Measurements from ENCODE around the gene SRPRB.
"Not testable (repeated sequence)": the region's sequence is repeated elsewhere in the genome, so short reads cannot be mapped to it uniquely, and the experiment has no call there.

SRPRB gene

GRCh38 chr3:133779626-133780203 lies 25.9 kb upstream of the SRPRB start:
- no peak for DNase-seq

- DNase-seq, result not testable (repeated sequence)
Observed at GRCh38 chr3:133780756-133781155, 24.9 kb upstream of the SRPRB start.

- no peak for DNase-seq
Observed at GRCh38 chr3:133781570-133781969, 24.0 kb upstream of the SRPRB start.

- no peak for DNase-seq
Observed at GRCh38 chr3:133782454-133782853, 23.2 kb upstream of the SRPRB start.

GRCh38 chr3:133783762-133784161 lies 21.9 kb upstream of the SRPRB start:
- no peak for DNase-seq

GRCh38 chr3:133788024-133788423 lies 17.6 kb upstream of the SRPRB start:
- DNase-seq, result no peak

- DNase-seq, result no peak
Observed at GRCh38 chr3:133792171-133792763, 13.3 kb upstream of the SRPRB start.

GRCh38 chr3:133797396-133798105 lies 8.1 kb upstream of the SRPRB start:
- DNase-seq, result no peak

- no peak for DNase-seq
Observed at GRCh38 chr3:133799794-133800585, 5.6 kb upstream of the SRPRB start.

GRCh38 chr3:133803469-133803868 lies 2.1 kb upstream of the SRPRB start:
- DNase-seq, result no peak

GRCh38 chr3:133804896-133805295 lies 719 bp upstream of the SRPRB start:
- DNase-seq, result no peak

GRCh38 chr3:133805384-133805701 lies 272 bp upstream of the SRPRB start:
- DNase-seq, result no peak

- no peak for DNase-seq
Observed at GRCh38 chr3:133812872-133813271, 7.3 kb downstream of the SRPRB start.

- no peak for DNase-seq
Observed at GRCh38 chr3:133815386-133815785, 9.8 kb downstream of the SRPRB start.

- DNase-seq, result no peak
Observed at GRCh38 chr3:133820129-133820528, 14.5 kb downstream of the SRPRB start.

GRCh38 chr3:133820889-133821675 lies 15.5 kb downstream of the SRPRB start:
- no peak for DNase-seq

- no peak for DNase-seq
Observed at GRCh38 chr3:133821767-133822638, 16.4 kb downstream of the SRPRB start.

GRCh38 chr3:133824961-133825485 lies 19.4 kb downstream of the SRPRB start:
- no peak for DNase-seq

- DNase-seq, result no peak
Observed at GRCh38 chr3:133825969-133826727, 20.5 kb downstream of the SRPRB start.

- no peak for DNase-seq
Observed at GRCh38 chr3:133827136-133827535, 21.5 kb downstream of the SRPRB start.

- no peak for DNase-seq
Observed at GRCh38 chr3:133827684-133828083, 22.1 kb downstream of the SRPRB start.
